GM18507 (cell line): ENCODE results near the gene MEGF10.

Experiments used
- DNase-seq: peaks from one replicate; pipeline ENCODE4 v3.0.0; 2011; ENCODE audit warnings: low read depth; ENCODE audit not compliant: insufficient read length; ENCODE audit errors: extremely low spot score
- FAIRE-seq: peaks from 2 replicates; lab custom pipeline; 2011; peaks lifted over from hg19 to GRCh38; lab: Jason Lieb, UNC

Gene MEGF10

DNA sequence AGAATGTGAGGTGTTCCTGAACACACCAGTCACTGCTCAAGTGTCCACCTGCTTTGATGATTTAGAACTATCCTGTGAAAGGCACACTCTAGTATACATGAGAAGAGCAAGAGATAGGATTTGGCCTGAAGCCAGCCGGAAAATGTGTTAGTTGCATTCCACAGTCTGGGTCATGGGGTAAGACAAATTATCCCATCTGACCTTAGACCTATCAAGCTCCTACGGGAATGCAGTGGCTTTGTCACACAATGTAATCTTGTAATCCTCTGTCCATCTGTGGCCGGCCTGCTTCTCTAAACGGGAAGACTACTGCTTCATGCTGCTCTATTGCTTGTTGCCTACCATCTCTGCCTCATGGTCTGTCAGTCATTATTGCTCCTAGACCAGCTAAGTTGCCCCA is 134.4 kb downstream of the MEGF10 start:
- no peak for DNase-seq
- FAIRE-seq, result no peak

DNA sequence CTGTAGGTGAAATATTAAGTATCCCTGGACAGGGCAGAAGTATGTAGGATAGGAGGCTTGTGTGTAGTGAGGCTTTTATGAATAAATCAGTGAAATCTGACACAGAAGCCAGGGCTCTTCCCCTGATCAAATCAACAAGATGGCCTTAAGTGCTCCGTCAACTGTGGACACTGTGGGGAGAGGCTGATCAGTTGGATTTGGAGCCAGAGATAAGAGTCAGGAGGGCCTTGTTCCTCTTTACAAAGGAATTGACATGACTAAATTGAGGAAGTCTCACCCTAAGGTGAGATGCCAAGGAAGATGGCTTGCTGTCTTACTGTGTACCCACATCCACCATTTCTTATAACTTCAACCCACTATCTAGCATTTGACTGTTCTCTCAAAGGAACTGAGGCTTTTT is 135.3 kb downstream of the MEGF10 start:
- DNase-seq (no peak), FAIRE-seq (no peak)

DNA sequence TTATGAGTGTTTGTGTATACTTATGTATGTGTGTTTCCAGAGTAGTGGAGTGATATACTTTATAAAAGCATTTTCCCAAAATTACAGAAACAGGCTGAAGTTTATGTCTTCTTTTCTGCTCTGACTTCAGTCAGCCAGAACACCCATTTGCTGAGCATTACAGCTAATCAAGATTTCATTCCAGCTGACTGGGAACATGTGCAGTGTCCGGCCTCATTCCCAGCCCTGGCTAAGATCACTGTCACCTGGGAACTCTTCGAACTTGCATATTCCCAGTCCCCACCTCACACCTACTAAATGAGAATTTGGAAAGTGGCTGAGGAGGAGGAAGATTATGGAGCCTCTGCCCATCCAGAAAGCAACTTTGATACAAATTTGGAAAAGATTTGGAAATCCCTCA is 136.1 kb downstream of the MEGF10 start:
- DNase-seq (no peak), FAIRE-seq (no peak)

DNA sequence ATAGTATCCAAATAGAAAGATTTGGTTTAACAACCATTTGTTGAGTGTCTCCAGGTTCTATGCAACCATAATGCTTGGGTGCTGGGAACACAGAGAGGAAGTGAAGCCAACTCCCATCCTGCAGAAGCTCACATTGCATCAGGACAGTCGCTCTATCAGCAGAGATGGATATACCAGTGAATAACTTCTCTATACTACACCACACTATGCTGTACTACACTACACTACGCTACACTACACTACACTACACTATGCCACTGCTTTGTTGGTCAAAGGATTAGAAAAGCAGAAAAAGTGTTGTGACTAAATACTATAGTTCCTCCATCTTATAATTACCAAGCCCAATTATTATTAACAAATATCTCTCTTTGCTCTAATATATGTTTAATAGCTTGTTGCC is 137.7 kb downstream of the MEGF10 start:
- FAIRE-seq, result no peak
- DNase-seq, result no peak

DNA sequence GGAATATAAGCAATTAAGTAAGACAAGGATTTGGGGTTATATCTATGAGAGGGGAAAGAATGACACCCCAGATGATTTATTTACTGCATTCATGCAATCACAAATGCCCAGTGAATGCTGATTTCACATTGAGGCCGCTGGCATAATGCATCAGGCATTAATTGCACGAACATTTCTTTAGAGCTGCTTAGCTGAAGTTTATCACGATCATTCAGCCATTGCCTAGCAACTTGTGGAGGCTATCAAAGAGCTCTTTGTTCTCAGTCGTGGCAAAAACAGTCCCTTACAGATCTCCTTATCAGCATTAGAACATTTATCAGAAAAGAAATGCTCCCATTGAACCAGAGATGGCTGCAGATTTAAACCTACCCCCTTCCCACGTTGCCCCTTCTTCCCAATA is 138.2 kb downstream of the MEGF10 start:
- FAIRE-seq, result no peak
- DNase-seq, result no peak

DNA sequence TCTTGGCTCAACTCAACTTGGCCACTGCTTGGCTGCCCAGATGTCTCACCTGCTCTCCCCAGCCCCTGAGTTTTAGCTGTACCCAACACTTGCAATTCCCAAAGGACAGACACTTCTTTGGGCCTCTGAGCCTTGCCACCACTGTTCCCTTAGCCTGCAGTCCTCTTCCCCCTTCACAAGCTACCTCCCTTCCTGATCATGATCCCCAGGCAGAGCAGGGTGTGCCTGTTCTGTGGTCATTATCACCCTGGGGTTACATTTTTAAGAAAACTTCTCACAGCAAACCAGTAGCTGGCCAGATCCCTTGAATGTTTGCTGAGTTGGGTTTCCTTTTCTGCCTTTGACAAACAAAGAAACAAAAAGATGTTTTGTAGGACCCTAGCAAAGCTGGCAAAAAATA is 139.3 kb downstream of the MEGF10 start:
- DNase-seq (no peak), FAIRE-seq (no peak)

DNA sequence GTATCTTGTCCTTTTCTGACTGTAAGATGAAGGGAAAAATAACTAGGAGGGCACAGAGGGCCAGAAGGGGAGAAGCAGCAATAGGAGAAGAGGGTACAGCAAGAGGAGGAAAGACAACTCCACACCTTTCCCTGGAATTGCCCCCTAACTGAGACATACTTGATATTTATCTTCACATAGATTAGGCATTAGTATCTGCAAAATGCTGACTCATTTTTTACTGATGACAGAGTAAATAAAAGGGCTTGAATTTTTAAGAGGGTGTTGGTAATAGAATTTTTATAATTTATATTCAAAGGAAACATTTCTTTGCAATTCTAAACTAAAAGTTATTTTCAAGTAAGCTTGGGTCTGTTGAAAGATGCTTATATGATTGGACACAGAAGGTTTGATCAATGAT is 140.0 kb downstream of the MEGF10 start:
- no peak for DNase-seq
- no peak for FAIRE-seq

DNA sequence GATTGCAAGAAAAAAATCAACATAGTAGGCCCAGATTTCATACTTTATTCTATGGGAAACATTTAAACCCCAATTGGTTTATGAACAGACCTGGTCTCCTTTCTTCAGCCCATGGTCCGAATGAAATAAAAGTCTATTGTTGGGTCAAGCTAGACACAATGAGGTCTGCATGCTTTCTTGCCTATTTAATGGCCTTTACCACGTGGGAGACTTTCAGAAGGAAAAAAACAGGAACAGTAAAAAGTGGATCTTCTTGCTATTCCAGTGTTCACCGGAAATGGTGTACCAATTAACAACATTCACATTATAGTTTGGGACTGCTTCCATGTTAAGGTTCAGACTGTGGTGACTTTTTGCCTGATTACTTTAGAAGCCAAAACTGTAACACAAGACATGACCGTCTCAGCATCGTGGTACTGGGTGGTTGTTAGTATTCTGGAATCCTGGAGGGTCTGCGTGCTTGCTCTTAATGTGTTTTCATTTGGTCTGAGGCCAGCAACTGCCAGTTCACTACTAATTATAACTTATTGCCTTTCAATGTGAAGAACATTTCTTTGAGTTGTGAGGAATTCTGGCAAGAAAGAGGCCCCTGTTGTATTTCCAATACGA is 141.5 kb downstream of the MEGF10 start:
- DNase-seq (no peak), FAIRE-seq (no peak)

DNA sequence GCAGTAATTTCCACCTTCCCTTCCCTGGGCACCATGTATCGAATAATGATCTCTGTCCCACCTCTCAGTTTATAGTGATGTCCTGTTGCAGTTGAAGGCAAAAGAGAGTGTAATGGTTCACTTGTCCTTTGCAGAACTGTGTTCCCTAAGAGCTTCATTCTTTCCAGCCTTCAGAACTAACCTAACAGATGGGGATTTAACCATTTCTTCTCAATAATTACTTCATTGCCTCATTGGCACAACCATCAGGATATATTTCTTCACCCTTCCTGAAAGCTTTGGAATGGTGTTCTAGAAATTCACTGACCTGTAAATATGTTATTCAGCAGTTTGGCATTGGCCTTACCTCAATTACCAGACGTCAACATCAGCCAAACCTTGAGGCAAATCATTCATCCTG is 142.9 kb downstream of the MEGF10 start:
- DNase-seq, result no peak
- no peak for FAIRE-seq

DNA sequence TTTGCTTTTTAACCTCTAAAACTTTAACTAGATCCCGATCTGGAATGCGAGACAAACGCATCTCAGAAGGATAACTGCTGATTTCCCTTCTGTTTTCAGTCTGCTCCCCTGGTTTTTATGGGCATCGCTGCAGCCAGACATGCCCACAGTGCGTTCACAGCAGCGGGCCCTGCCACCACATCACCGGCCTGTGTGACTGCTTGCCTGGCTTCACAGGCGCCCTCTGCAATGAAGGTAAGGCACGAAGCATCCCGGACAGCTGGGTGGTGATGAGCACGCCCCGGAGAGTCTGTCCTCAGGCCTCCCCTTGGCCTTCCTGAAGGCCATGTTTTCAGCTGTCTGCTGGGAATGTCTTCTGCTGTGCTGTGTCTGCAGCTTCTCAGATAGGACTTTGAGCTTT is 144.0 kb downstream of the MEGF10 start:
- no peak for DNase-seq
- no peak for FAIRE-seq

DNA sequence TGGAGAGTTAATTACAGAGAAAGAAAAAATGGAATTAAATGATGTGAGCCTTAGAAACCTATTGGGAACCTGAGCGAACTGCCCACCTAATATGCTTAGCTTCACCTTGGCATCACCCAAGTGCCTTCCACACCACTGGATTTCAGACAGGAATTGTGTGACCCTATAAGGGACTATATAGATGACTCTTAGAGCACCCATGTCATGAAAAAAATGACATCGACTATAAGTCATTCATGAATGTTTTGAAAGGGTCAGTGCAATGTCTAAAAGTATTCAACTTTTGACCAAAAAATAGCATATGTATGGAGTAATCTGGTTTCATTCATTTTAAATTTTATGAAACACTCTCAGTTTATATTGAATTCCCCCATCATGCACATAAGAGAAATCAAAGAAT is 145.2 kb downstream of the MEGF10 start:
- DNase-seq, result no peak
- FAIRE-seq, result no peak

DNA sequence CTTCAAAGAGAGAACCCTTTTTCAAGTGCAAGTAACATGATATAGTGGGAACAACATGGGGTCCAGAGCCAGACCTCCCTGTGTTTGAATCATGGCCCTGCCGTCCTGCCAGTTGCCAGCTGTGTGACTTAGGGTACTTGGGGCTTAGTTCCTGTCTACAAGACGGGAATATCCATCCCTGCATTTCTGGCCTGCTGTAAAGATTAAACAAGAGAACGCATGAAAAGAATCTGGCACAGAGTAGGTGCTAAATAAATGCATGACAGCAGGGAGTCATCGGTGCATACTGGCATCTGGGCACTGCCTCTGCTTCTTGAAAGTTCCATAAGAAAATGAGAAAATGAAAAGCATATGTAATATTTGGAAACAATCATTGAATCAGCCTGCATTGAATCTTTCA is 149.0 kb downstream of the MEGF10 start:
- DNase-seq (no peak), FAIRE-seq (no peak)

DNA sequence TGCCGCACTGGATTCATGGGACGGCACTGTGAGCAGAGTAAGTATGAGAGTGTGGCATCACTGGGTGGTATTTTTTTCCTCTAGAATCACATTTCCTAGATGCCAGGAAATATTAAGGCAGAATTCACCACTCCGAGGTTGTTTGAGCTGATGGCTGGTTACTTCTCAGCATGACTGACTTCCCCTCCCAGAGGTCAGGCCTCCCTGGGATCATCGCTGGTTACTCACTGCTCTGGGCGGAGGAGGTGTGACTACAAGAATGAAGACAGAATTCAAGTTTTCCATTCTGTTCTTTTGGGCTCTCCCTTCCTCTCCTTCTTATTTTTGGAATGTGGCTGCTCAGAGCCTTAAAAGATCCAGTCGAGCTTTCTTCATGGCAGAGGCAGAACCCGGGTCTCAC is 150.2 kb downstream of the MEGF10 start:
- FAIRE-seq (no peak), DNase-seq (no peak)

DNA sequence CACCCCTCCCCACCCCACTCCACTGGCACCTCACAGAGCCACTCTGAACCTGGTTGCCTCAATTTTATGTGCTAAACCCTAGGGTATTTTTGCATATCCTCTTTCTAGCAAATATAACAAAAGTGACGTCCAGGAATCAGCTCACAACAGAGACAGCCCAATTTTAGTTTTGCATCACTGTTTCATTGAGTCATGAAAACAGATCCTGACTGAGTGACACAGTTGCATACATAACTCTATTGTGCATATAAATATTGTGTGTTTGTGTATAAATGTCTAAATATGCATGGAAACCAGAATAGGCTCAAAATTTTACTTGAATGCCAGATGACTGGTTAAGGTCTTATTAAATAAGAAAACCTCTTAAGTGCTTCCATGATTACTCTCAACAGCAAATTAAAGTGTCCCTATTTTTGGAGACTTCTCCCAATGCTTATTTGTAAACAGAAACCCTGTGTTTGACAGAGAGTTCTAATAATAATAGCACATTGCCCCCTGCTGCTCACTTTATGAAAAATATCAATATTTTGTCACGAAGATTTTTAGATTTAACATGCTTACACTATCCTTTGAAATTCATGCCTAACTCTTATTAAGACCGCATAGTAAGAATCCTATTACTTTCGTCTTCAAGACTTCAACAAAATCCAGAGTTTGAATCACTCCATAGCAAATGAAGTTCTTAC is 151.3 kb downstream of the MEGF10 start:
- DNase-seq (no peak), FAIRE-seq (peak; percentile 12)

DNA sequence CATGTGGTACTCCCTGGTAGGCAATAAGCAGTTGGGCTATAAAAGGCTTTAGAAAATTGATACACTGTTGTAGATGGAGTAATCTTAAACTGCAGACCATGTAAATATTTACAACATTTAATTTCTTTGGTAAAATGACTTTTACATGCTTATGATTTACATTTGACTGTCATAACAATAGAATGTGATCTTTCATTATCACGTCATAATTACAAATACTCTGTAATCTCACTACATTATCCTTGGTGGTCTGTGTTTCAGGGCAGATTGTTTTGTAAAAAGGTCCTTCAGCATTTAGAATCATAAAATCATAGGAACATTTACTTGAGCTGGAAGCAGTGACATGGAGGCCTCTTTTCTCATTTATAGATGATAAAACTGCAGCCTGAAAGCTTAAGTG is 153.6 kb downstream of the MEGF10 start:
- FAIRE-seq (no peak), DNase-seq (no peak)

DNA sequence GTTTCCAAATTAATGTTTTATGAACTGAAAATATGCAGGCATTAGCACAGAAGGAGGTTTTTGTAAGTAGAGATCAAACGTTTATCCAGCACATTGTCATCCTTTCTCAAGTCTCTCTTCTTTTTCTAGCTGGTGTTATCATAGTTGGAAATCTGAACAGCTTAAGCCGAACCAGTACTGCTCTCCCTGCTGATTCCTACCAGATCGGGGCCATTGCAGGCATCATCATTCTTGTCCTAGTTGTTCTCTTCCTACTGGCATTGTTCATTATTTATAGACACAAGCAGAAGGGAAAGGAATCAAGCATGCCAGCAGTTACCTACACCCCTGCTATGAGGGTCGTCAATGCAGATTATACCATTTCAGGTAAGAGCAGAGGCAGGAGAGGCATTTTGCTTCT is 154.7 kb downstream of the MEGF10 start:
- FAIRE-seq (no peak), DNase-seq (no peak)

DNA sequence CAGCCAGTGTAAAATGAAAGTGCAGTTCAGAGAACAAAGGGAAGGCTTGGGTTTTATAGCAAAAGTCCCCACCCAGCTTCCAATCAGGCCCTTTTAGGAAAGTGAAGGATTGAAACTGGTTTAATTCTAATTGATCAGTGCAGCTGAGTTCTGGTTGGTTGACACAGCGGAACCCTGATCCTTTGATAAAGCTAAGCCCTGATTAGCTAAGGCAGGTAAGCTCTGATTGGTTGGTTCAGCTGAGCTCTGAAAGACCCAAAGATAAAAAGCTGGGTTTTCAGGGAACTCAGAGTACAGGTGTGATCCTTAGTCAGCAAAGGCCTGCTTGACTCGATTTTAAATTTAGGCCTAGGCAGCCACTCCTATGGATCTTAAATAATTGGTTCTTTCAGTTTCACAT is 156.0 kb downstream of the MEGF10 start:
- DNase-seq, result no peak
- FAIRE-seq, result no peak

DNA sequence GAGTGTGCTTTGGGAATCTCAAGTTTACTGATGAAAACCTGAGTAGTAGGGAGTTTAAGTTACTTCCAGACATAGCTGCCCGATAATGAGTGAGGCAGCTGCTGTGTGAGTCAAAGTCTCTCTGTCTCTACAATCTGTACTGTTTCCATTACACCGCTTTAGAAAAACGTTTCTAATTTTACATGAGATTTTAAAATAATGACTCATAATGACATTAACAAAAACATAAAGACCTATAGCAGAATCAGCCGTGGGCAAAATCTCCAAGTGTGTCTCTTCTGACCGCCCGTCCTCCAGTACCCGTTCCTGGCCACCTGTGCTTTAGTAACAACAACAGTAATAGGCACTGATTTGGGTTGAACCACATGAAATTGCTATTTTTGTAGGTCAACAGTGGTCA is 157.2 kb downstream of the MEGF10 start:
- no peak for FAIRE-seq
- DNase-seq, result no peak

DNA sequence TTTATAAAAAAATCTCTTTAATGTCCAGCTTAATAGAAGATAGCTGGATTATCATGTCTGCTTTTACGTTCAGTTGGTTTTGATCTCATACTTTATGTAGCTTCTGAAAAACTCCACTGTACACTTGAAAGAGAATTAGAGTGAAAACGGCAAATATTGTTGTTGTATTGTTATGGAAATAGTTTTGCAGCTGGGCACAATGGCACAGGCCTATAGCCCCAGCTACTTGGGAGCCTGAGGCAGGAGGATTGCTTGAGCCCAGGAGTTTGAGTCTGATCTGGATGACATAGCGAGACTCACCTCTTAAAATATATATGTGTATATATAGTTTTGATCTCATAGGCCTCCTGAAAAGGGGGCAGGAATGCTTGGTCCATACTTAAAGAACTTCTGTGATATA is 159.4 kb downstream of the MEGF10 start:
- DNase-seq, result no peak
- FAIRE-seq, result no peak

DNA sequence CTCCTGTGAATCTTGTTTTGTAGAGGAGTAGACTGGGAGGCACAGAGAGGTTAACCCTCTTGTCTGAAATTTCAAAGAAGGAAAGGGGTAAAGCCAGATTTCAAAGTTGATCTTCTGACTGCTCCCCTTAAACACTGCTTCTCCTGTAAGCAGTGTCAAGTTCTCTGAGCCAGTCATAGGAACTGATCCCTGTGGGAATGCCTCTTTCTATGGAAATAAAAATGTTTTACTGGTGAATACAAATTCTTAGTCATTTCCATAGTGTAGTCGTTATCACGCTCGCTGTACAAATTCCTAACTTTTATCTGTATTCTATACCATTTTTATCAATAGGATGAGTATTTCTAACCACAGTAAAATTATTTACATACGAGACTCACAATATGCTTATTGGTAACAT is 160.5 kb downstream of the MEGF10 start:
- no peak for FAIRE-seq
- DNase-seq, result no peak

DNA sequence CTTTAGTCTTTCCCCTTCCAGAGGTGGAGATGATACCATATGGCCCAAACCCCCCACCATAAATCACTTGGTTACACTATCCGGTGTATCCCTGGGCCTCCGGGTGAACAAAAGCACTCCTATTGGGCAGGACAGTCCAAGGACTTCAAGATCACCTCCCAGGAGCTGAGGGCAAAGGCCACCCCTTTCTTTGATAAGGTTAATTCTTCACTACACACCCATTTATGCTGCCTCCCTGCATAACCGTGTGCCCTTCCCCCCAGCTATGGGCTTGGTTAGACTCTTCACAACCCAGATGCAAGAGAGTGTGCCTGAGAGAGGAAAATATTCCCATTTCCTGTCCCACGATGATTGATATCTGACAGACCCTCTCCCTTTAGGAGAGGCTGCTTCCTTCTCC is 162.0 kb downstream of the MEGF10 start:
- DNase-seq, result no peak
- no peak for FAIRE-seq

DNA sequence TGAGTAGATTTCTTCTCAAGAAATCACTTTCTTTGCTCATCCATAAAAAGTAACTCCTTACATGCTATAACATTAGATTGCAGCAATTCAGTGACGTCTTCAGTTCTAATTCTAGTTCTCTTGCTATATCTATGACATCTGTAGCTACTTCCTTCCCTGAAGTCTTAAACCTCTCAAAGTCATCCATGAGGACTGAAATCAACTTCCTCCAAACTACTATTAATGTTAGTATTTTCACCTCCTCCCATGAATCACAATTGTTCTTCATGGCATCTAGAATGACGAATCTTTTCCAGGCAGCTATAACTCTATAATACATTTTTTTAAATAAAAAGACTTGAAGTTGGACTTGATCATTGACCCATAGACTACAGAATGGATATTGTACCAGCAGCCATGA is 180.6 kb downstream of the MEGF10 start:
- no peak for DNase-seq
- no peak for FAIRE-seq
